Erythroblast (primary cell): ENCODE measurements around the gene PRR35.

ENCODE experiments used
- GATA1 ChIP-seq: IDR thresholded peaks from 2 replicates; pipeline ENCODE4 v1.6.1; 2011; ENCODE audit warnings: low read depth, mild to moderate bottlenecking, control low read depth, low read length, moderate library complexity
- POLR2A ChIP-seq: IDR thresholded peaks from 2 replicates; pipeline ENCODE4 v1.6.1; 2011; ENCODE audit warnings: mild to moderate bottlenecking, low read length

GRCh38 chr16:535446-536405 is 24.5 kb upstream of the PRR35 start:
- no peak for TF ChIP-seq POLR2A
- TF ChIP-seq GATA1 = no peak
